ENCODE data around the gene PFKFB4.

- TF ChIP-seq CTCF (conservative IDR thresholded peaks at IDR 0.05; ENCODE audit: low read depth in 2 of 2): no peak
- TF ChIP-seq EZH2 (IDR thresholded peaks at IDR 0.05; ENCODE audit: low read depth, unreplicated experiment): no peak
- no peak for TF ChIP-seq CREB1 (CRISPR knock-in tag; IDR thresholded peaks at IDR 0.05; ENCODE audit: low read depth)
- TF ChIP-seq REST (IDR thresholded peaks at IDR 0.05; ENCODE audit: unreplicated experiment): no peak
- no peak for TF ChIP-seq POLR2AphosphoS5 (IDR thresholded peaks at IDR 0.05; ENCODE audit: low read depth)
- TF ChIP-seq EZH2phosphoT487 (IDR thresholded peaks at IDR 0.05; ENCODE audit: unreplicated experiment): no peak
- no peak for TF ChIP-seq NANOG (IDR thresholded peaks at IDR 0.05; ENCODE audit: borderline replicate concordance)
- no peak for TF ChIP-seq JUNB (IDR thresholded peaks at IDR 0.05; ENCODE audit: unreplicated experiment)
- TF ChIP-seq ETS1 (IDR thresholded peaks at IDR 0.05): no peak
- TF ChIP-seq ZNF114 (CRISPR knock-in tag; IDR thresholded peaks at IDR 0.05): no peak
- no peak for TF ChIP-seq ZNF331 (CRISPR knock-in tag; IDR thresholded peaks at IDR 0.05; ENCODE audit: low read depth)
Observed at GRCh38 chr3:48591436-48591835, 34.8 kb upstream of the PFKFB4 start.
